PC-3 (cell line): ENCODE measurements around the gene CYP2A6. TPM values are rescaled to one million over a fixed set of nuclear protein-coding genes. Genes with fewer than 3 reads are reported as not detected.
"Not testable (repeated sequence)": the region's sequence is repeated elsewhere in the genome, so short reads cannot be mapped to it uniquely, and the experiment has no call there.

ENCODE experiments used
- ATAC-seq: fragments of 200-7000 bp; cut with Tn5 transposase; 2 replicates; pipeline ENCODE4 v1.9.1; 2020; ENCODE audit warnings: mild to moderate bottlenecking, moderate library complexity
- BruUV-seq: library from RNA; stranded (reverse); fragments of 400-500 nt; replicated peaks from 2 replicates; lab custom pipeline; 2021; lab: Mats Ljungman, UMichigan
- CTCF ChIA-PET: fragments of 300-600 bp; sonication (Branson Sonifier 250); formaldehyde crosslinking; loops from one replicate; lab custom pipeline; 2022; ENCODE audit warnings: antibody characterized with exemption; lab: Charles Lee
- POLR2A ChIA-PET: fragments of 300-600 bp; sonication (Branson Sonifier 250); formaldehyde crosslinking; loops from one replicate; lab custom pipeline; 2022; ENCODE audit warnings: antibody characterized with exemption; ENCODE audit not compliant: unreplicated experiment; lab: Charles Lee
- DNase-seq: peaks from one replicate; pipeline ENCODE4 v3.0.0-alpha.2; 2015
- H2AFZ ChIP-seq: fragments of 300-600 bp; sonication (generic); 2 replicates; pipeline ENCODE4 v1.6.0; 2016; ENCODE audit warnings: antibody characterized with exemption, low read length
- H3F3A ChIP-seq: fragments of 300-600 bp; sonication (generic); one replicate; pipeline ENCODE4 v1.6.0; 2017; ENCODE audit warnings: antibody characterized with exemption, low read length, control low read depth, mild to moderate bottlenecking; ENCODE audit not compliant: unreplicated experiment
- H3K27ac ChIP-seq: fragments of 300-600 bp; sonication (generic); 2 replicates; pipeline ENCODE4 v1.5.1; 2016; ENCODE audit warnings: mild to moderate bottlenecking, low read length
- H3K27me3 ChIP-seq: fragments of 300-600 bp; sonication (generic); 2 replicates; pipeline ENCODE4 v1.6.1; 2016; ENCODE audit warnings: low read length, mixed read lengths
- H3K36me3 ChIP-seq: fragments of 300-600 bp; sonication (generic); 2 replicates; pipeline ENCODE4 v1.6.1; 2016; ENCODE audit warnings: low read depth, mixed run types, low read length, mixed read lengths
- H3K4me1 ChIP-seq: fragments of 300-600 bp; sonication (generic); 2 replicates; pipeline ENCODE4 v1.5.1; 2016; ENCODE audit warnings: low read length; ENCODE audit not compliant: insufficient read depth
- H3K4me2 ChIP-seq: fragments of 300-600 bp; sonication (generic); 2 replicates; pipeline ENCODE4 v1.6.0; 2016; ENCODE audit warnings: low read length
- H3K4me3 ChIP-seq: fragments of 300-600 bp; sonication (generic); 2 replicates; pipeline ENCODE4 v1.5.1; 2016; ENCODE audit warnings: mild to moderate bottlenecking, low read length, mixed read lengths
- H3K79me2 ChIP-seq: fragments of 300-600 bp; sonication (generic); 2 replicates; pipeline ENCODE4 v1.6.1; 2017; ENCODE audit warnings: low read length, mixed read lengths
- H3K9ac ChIP-seq: fragments of 300-600 bp; sonication (generic); 2 replicates; pipeline ENCODE4 v1.6.0; 2016; ENCODE audit warnings: mild to moderate bottlenecking, low read length
- H3K9me2 ChIP-seq: fragments of 300-600 bp; sonication (generic); replicated peaks from 2 replicates; pipeline ENCODE4 v1.6.1; 2016; ENCODE audit warnings: mixed run types, low read length, mixed read lengths
- H3K9me3 ChIP-seq: fragments of 300-600 bp; sonication (generic); 2 replicates; pipeline ENCODE4 v1.6.1; 2016; ENCODE audit warnings: low read length, mixed read lengths
- H4K20me1 ChIP-seq: fragments of 300-600 bp; sonication (generic); 2 replicates; pipeline ENCODE4 v1.6.1; 2016; ENCODE audit warnings: low read length, mixed read lengths
- CTCF ChIP-seq: fragments of 300-600 bp; sonication (generic); conservative IDR thresholded peaks from 2 replicates; pipeline ENCODE4 v1.5.1; 2017; ENCODE audit warnings: antibody characterized with exemption, low read depth, mild to moderate bottlenecking, low read length
- EZH2 ChIP-seq: fragments of 300-600 bp; sonication (generic); IDR thresholded peaks from one replicate; pipeline ENCODE4 v1.6.1; 2017; ENCODE audit warnings: antibody characterized with exemption, mild to moderate bottlenecking, low read length; ENCODE audit not compliant: unreplicated experiment
- intact Hi-C: fragments of 100-400 bp; cut with micrococcal nuclease; formaldehyde crosslinking; loops from 2 replicates; pipeline ENCODE4 v1.9.0; 2023
- total RNA-seq: library from RNA; depleted of rRNA; stranded (reverse); fragments of >200 nt; gene quantifications from 2 replicates; pipeline ENCODE4 v1.2.3, GENCODE V29; 2014

The CYP2A6 gene
- total RNA-seq, 1 experiment from 2014 or later, result not detected

- H3K4me1 ChIP-seq, H3K4me2 ChIP-seq, H4K20me1 ChIP-seq, BruUV-seq, CTCF ChIA-PET, H3K27me3 ChIP-seq, H2AFZ ChIP-seq, H3K9ac ChIP-seq, H3K4me3 ChIP-seq, DNase-seq, H3K27ac ChIP-seq, ATAC-seq, H3K9me3 ChIP-seq, H3K9me2 ChIP-seq, H3K36me3 ChIP-seq, POLR2A ChIA-PET, H3K79me2 ChIP-seq, intact Hi-C loops, H3F3A ChIP-seq: not testable (repeated sequence)
Observed at GRCh38 chr19:40822704-40823553, 27.3 kb downstream of the CYP2A6 start.

GRCh38 chr19:40822161-40822560 lies 28.1 kb downstream of the CYP2A6 start:
- Histone ChIP-seq H3K9me2 (no peaks in the 10 kb centered on the region), H3K36me3 (no peaks in the 10 kb centered on the region), H3F3A (no peaks in the 10 kb centered on the region), H3K9ac (no peak overlapping the region), H3K9me3 (no peaks in the 10 kb centered on the region), H4K20me1 (no peaks in the 10 kb centered on the region), H3K27ac (no peak overlapping the region), H3K4me3 (no peak overlapping the region), H3K4me1 (no peaks in the 10 kb centered on the region), H3K4me2 (no peak overlapping the region), H2AFZ (no peak overlapping the region), H3K27me3 (no peaks in the 10 kb centered on the region), H3K79me2 (no peaks in the 10 kb centered on the region)
- BruUV-seq, result no TSS peak
- ATAC-seq, result no peak
- ChIA-PET CTCF (no interaction called here), POLR2A (no interaction called here)
- intact Hi-C loops, result no loop called here
- TF ChIP-seq EZH2 (no peak), CTCF (no peak)
- no peak for DNase-seq

- CTCF ChIA-PET, result interaction anchor here (0.6 kb wide), 1 partner anchor 325 kb away, joined by 7 read pairs; no protein-coding TSS in a partner anchor
- H3K9me2 ChIP-seq, BruUV-seq, H3K79me2 ChIP-seq, H3K4me1 ChIP-seq, H3F3A ChIP-seq, POLR2A ChIA-PET, H3K9ac ChIP-seq, H3K27ac ChIP-seq, H3K4me2 ChIP-seq, H3K9me3 ChIP-seq, H3K36me3 ChIP-seq, H2AFZ ChIP-seq, H3K4me3 ChIP-seq, H4K20me1 ChIP-seq, H3K27me3 ChIP-seq: not testable (repeated sequence)
- peak; percentile 44; the same call in 1 of the 2 replicates for TF ChIP-seq CTCF
- 0 out of 2 replicates have a peak, but pooled peaks have one; percentile 12 for ATAC-seq
- DNase-seq, result peak; percentile 43
- intact Hi-C loops, result loop anchor here (5.0 kb wide), 1 partner anchor 157 kb away; no protein-coding TSS in a partner anchor
Observed at GRCh38 chr19:40819479-40820234, 30.6 kb downstream of the CYP2A6 start.
